Renal cortical epithelial cell (primary cell): ENCODE results near the gene LLGL2. TPM values are rescaled to one million over a fixed set of nuclear protein-coding genes. Genes with fewer than 3 reads are reported as not detected.
"Not testable (repeated sequence)": the region's sequence is repeated elsewhere in the genome, so short reads cannot be mapped to it uniquely, and the experiment has no call there.

Experiments
- DNase-seq: peaks from one replicate; pipeline ENCODE4 v3.0.0-alpha.2; 2011; ENCODE audit warnings: low read depth
- total RNA-seq: library from RNA; depleted of rRNA; stranded (reverse); fragments of >200 nt; gene quantifications from 2 replicates; pipeline ENCODE4 v1.2.3, GENCODE V29; 2014

Gene LLGL2
- total RNA-seq, 1 donor from 2014 or later = 52.5 TPM

DNA sequence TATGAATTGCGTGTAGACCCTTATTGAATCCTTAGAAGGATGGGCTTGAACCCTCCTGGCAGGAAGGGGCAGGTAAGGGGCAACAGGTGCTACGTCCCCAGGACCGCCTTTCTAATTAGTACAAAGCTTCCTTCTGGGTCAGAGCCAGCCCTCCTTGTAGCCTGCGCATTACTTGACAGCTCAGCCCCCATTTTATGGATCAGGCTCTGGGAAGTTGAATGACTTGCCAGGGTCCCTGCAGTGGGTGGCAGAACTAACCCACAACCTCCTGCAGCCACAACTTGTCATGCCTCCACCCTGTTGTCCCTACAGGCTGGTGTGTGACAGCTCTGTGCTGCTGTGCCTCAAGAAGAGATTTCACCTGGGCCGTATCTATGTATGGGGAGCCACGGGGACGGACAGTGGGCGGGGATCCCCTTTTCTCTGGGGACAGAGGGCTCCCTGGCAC is 64.8 kb downstream of the LLGL2 start:
- DNase-seq = no peak

DNA sequence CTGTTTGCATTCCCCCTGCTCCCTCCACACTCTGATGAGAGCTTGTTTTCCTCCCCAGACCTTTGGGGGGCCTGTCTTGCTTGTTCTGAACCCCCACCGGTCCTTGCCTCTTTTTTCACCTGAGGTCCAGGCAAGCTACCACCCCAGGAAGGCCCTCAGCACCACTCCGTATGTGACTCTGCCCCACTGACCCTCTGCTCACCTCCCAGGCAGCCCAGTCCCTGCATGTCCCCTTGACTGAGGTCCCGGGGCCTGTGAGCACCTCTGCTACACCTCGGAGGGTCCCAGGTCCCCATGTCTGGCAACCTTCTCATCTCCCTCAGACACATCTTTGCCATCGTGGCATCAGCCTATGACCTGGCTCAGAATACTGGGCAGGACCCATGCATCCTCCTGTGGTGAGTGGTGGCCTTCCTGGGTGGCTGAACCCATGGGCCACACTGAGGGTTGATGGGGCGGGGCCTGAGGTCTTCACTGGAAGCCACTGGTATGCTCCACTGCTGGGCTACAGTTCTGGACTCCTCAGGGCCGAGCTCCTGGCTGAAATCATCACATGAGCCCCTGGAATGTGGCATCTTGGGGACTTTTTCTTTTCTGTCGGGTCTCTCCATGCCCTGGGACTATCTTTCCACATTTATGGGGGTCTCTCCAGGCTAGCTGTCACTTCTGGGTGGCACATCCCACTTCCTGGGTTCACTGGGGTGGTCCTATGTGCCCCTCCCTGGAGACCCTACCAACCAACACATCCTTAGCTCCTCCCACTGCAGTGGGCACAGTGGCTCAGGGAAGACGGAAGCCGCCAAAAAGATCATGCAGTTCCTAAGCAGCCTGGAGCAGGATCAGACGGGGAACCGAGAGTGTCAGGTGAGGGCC is 65.6 kb downstream of the LLGL2 start:
- no peak for DNase-seq

DNA sequence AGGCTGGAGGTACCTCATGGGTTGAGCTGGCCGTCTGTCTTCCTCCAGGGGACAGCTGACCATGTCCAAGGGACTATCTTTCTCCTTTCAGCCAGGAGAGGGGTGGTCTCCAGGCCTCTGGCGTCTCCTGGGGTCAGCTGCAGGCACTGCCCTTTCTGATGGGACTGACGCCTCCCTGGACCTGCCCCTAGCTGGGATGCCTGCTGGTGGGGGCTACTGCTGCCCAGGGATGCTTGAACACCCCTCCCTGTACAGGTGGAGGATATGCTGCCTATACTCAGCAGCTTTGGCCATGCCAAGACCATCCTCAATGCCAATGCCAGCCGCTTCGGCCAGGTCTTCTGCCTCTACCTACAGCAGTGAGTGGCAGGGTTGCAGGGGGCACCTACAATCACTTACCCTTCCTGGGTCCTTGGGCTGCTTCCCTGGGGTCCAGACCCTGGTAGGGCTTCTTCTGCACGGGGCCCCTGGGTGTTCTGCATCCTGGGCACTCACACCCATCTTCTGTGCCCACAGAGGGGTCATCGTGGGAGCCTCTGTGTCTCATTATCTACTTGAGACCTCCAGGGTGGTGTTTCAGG is 66.3 kb downstream of the LLGL2 start:
- DNase-seq = no peak

DNA sequence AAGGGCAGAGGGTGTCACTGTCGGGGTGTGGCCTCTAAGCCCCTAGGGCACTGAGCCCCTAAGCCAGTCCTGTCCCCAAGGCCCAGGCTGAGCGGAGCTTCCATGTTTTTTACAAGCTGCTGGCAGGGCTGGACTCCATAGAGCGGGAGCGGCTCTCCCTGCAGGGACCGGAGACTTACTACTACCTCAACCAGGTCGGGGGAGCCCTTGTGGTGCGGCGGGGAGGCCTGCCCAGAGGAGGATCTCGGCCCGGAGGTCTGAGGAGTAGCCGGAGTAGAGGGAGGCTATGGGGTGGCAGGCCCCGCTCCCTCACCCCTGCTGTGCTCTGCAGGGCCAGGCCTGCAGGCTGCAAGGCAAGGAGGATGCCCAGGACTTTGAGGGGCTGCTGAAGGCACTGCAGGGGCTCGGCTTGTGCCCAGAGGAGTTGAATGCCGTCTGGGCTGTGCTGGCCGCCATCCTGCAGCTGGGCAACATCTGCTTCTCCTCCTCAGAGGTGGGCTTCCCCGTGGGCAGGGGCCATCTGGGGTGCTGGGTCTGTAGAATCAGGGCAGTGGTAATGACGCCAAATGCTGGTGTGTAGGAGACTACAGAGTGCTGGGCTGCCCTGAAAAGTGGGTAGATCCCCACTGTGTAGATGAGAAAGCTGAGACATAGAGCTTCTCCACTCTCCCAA is 67.0 kb downstream of the LLGL2 start:
- DNase-seq = no peak

DNA sequence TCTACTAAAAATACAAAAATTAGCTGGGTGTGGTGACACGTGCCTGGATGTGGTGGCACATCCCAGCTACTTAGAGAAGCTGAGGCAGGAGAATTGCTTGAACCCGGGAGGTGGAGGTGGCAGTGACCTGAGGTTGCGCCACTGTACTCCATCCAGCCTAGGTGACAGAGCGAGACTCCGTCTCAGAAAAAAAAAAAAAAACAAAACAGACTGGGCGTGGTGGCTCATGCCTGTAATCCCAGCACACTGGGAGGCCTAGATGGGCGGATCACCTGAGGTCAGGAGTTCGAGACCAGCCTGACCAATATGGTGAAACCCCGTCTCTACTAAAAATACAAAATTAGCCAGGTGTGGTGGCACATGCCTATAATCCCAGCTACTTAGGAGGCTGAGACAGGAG is 67.9 kb downstream of the LLGL2 start:
- DNase-seq = not testable (repeated sequence)

DNA sequence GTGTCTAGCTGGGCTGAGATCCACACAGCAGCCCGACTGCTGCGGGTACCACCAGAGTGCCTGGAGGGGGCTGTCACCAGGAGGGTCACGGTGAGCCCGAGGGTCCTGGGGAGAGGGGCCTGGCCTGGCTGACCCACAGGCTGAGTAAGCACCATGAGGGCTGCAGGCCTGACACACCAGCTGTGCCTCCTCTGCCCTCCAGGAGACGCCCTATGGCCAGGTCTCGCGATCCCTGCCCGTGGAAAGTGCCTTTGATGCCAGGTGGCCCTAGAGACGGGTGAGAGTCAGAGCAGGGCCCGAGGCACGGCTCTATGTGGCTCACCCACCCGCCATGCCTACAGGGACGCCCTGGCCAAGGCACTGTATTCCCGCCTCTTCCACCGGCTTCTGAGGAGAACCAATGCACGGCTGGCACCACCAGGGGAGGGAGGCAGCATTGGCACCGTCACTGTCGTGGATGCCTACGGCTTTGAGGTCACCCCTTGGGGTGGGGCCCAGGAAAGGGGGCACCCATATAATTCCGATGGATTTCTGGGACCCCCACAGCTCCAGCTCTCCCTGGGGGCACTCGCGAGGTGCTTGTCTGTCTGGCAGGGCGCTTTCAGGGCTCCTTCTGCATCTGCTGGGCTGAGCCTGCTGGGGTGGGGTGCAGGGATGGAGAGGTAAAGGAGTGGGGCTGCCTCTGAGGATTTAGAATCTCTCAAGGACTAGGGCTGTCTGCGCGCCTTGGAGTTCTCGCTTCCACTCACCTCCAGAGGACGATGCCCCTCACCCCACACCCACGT is 69.2 kb downstream of the LLGL2 start:
- DNase-seq = no peak

DNA sequence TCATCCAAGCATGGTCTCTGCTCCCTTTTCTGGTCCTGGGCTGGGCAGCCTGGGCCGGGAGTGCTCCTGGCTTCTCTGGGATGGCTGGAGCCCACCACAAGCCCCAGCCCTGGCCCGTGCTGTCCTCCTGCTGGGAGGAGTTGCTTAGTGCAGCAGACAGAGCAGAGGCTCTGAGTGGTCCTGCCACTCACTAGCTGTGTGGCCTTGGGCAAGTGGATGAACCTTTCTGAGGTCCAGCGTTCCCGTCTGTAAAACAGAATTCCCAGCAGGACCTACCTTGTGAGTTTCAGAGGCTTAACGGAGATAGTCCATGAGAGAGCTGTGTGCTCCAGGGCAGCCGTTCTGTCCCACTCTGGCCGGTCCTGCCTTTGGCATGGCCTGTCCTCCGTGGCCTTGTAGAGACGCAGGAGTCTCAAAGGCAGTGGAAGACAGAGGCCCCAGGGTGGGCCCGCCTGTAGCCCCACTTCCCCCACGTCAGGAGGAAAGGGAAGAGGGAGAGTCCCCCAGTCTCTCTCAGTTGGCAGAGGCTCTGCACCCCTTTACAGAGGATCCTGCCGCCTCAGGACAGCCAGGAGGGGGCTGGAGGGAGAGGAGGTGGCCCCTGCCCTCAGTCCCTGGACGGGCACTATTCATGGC is 69.9 kb downstream of the LLGL2 start:
- DNase-seq = no peak

DNA sequence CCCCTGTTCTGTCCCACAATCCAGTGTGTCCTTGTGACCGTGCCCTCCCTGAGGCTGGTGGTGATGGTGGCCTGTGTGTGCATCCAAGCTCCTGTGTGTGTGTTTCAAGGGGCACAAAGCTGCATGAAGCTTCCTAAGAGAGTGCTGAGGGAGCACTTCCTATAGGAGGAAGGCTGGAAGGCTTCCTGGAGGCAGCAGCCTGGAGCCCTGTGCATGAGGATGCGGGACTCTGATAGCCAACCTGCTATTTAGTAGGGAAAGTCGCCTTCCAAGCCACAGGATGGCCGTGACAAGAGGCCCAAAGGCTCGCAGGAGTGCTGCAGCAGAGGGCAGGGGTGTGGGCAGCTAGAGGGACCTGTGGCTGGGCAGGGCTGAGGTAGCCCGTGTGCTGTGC is 70.4 kb downstream of the LLGL2 start:
- no peak for DNase-seq

DNA sequence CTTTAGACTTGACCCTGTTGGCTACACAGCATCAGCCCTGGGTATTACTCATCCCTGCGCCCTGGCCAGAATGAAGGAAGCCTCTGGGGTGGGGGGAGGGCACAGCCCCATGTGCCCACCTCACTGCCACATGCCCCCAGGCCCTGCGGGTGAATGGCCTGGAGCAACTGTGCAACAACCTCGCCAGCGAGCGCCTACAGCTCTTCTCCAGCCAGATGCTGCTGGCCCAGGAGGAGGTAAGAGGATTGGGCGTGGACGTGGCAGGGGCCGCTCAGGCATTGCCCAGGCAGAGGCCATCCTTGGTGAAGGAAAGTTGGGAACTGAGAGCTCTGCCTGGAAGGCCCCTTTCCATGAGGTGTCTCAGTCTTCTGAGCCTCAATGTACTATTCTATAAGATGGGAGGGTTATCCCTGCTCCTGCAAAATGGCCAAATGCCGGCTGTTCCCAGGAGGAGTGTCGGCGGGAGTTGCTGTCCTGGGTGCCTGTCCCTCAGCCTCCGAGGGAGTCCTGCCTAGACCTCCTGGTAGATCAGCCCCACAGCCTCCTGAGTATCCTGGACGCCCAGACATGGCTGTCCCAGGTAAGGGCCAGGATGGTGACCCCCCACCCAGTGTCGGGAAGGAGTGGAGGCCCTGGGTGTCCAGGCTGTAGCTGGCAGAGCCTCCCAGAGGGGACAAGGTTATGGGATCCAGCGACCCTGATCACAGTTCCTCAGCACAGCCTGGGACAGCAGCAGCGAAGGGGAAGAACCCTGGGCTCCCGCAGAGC is 71.0 kb downstream of the LLGL2 start:
- DNase-seq = no peak

DNA sequence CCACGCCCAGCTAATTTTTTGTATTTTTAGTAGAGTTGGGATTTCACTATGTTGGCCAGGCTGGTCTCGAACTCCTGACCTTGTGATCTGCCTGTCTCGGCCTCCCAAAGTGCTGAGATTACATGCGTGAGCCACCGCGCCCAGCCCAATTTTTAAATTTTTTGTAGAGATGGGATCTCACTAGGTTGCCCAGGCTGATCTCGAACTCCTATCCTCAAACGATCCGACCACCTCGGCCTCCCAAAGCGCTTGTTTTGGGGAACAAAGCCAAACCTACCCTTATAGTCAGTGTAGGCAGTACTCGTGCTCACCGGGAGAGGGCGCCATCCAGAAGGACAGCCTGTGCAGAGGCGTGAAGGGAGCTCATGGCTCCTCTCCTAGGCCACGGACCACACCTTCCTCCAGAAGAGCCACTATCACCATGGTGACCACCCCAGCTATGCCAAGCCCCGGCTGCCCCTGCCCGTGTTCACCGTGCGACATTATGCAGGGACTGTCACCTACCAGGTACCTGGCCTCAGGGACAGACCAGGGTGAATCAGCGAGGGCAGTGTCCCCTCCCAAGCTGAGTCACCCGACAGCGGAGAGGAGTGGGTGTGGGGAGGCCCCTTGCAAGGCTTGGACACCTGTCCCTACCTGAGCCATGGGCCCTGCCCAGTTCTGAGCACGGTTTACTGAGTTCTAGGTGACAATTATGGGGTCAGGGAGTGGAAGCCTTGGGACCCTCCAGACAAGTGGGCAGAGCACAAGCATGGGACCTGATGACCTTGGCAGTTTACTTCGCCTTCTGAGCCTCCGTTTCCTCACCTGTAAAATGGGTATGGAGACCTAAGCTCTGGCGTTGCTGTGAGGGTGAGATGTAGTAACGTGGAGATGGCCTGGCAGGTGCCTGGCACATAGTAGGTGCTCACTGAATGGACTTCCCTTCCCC is 75.8 kb downstream of the LLGL2 start:
- peak; percentile 10 for DNase-seq

DNA sequence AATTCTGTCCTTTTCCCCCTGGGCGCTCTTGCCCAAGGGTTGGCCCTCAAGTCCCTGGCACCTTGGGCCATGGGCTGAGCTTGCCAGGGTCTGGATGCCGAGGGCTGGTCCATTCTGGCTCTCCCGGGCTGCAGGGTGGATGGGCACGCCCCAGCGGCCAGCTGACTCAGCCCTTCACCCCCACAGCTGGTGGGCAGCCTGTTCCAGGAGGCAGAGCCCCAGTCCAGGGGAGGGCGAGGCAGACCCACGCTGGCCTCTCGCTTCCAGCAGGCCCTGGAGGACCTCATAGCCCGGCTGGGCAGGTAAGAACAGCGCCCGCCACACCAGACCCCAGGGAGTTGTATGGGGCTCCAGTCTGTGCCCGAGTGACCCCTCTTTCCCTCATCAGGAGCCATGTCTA is 77.1 kb downstream of the LLGL2 start:
- DNase-seq = peak; percentile 21

DNA sequence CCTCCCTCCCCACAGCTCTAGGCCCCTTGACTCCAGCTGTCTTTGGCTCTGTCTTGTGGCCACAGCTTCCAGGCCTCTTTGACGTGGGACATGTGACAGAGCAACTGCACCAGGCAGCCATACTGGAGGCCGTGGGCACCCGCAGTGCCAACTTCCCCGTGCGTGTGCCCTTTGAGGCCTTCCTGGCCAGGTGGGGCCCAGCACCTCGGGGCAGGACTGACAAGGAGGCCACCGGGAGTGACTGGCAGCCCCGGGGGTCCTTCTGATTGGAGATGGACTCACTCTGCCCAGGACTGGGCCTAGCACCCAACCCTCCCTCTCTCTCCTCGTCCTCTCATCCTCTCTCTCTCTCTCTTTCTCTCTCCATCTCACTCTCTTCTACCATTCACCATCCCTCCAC is 77.6 kb downstream of the LLGL2 start:
- DNase-seq = no peak

DNA sequence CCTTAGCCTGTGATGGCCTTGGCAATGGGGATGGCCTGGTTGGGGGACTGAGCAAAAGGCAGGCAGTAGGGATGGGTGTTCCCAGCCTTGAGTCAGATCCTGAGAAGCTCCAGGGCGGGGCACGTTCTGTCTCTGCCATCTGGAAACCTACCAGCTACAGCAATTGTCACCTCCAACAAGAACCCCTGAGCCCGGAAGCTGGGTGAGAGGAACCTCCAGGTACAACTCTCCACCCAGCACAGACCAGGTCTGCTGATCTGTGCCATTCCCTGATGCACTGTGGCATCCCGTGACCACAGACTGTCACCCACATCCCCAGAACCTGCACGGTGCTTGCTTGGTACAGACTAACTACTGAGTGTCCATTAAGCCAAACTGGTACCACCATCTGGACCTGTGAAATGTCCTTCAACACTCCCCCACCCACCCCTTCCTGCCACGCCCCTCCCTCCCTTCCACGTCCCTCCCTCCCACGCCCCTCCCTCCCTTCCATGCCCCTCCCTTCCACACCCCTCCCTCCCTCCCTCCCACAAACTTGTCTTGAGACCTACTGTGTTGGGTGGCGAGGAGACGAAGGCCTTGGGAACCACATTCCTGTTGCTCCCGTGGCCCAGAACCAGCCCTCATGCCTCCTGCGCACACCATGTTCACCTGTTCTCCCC is 78.7 kb downstream of the LLGL2 start:
- DNase-seq = no peak

DNA sequence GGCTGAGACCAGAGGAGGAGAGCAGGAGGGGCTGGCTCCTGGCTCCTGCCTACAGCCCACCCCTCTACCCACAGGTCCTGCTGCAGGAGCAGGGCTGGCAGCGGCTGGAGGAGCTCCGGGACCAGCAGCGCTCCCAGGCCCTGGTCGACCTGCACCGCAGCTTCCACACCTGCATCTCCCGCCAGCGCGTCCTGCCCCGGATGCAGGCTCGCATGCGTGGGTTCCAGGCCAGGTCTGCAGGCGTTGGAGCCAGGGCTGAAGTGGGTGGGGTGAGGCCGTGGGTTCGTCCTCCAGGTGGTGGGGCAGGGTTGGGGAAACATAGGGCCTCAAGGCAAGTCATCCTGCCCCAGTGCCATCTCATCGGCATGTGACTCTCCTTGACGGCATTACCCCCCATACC is 80.3 kb downstream of the LLGL2 start:
- no peak for DNase-seq

DNA sequence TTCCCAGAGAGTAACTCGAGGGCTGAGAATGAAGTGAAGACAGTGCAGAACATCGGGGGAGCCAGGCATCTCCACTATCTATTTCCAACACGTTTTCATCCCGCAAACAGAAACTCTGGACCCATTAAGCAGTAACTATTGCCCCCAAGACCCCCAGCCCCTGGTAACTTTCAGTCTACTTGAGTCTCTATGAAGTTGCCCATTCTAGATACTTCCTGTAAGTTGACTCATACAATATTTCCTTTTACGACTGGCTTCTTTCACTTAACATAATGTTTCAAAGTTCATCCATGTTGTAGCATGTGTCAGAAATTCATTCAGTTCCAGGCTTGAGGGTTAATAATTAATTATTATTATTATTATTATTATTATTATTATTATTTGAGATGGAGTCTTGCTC is 81.6 kb downstream of the LLGL2 start:
- DNase-seq = no peak

DNA sequence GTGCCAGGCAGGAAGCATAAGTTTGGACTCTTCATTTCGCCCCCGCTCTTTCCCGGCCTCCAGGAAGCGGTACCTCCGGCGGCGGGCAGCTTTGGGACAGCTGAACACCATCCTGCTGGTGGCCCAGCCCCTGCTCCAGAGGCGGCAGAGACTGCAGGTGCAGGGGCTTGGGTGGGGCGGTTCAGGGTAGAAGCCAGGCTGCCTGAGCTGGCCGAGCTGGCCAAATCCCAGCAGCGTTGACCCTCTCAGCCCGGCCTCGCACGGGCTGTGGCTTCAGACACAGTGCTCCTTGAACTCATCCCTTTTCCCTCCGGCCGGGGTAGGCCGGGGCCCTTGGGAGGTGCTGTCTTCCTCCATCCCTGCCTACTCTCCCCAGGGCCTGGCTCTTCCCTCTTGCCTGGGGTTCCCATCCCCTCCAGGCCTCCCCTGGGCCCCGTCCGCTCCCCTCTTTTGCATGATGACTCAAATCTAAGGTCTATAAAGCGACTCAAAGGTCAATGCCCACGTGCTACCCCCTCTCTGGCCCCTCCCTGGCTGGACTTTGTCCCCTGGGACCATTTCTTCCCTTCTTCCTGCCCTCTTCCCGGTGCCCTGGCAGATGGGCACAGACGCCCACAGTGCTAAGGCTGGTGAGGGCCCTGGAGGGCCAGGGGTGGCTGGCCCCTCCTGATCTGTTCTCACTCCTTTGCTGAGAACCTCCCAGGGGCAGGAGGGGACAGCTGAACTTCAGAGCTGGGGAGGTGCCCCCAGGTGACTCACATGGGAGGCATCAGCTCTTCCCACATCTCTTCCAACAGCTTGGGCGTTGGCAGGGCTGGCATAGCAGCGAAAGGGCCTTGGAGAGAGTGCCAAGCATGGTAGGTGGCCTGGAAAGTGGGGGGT is 84.8 kb downstream of the LLGL2 start:
- peak; percentile 33 for DNase-seq

DNA sequence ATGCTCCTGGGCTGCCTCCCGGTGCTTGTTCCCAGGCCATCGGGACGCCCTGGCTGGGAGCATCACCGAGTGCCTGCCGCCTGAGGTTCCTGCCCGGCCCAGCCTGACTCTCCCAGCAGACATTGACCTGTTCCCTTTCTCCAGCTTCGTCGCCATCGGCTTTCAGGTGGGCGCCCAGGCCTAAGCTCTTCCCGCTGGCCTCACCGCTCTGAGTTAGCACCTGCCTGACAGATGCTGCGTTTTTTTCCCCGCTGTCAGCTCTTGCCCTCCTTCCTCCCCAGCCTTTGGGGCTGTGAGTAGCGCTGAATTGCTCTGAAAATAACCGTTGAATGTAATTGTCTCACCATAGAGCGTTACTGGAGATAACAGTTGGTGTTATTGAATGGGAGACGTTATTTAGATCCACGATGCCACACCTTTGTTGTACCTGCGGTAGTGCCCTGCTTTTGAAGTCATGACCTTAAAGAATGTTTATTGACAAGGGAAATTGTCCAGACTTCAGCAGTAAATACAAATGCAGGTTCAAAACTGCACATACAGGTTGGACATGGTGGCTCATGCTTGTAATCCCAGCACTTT is 86.4 kb downstream of the LLGL2 start:
- no peak for DNase-seq
